Heart left ventricle (tissue), 13 donors: ENCODE measurements around the gene DOCK8.

Experiments
- CTCF ChIP-seq, 12 donors: fragments of 200-600 bp; sonication (generic) in 4 of 12; IDR thresholded peaks; one replicate each; pipeline versions ENCODE4 v1.5.0 to v1.8.0; 2018 to 2022; ENCODE audit warnings: antibody characterized with exemption in 12 of 12, mild to moderate bottlenecking in 5 of 12
- POLR2A ChIP-seq, 2 donors: fragments of 450-650 bp; IDR thresholded peaks; one replicate each; pipeline ENCODE4 v1.6.1; 2017; ENCODE audit warnings: antibody characterized with exemption in 2 of 2, mild to moderate bottlenecking in 2 of 2, moderate library complexity in 2 of 2
- donor health status: ischemic (EF 13 %, LVEDD 7.1; RV severe dilation, severe dysfunction).
- donor health status: DM: no; HTN: yes; CAD: no.
- donor health status: DM: no; HTN: no; CAD: no.
- donor health status: ischemic (EF 25% LVEDD 6.9; RV normal size, moderate dysfunction).
- donor health status: ischemic (EF 25% LVEDD 5.7; RV mildly dilated, moderate dysfunction).
- donor health status: ischemic (EF 35%, LVEDD 5.7; RV mildly dilated, moderate dysfunction).
- donor health status: nonischemic (EF 11% LVEDD 7.7; RV severe dilation, severe dysfunction).
- donor health status: DM: yes; HTN: yes; CAD: no.
- donor health status: PGD.
- donor health status: ischemic (EF 29% LVEDD 5.4; RV normal size, mild dysfunction).
- donor health status: nonischemic (EF 23%, LVEDD 6.1; RV moderate dilation, normal function).

GRCh38 chr9:224026-224425 is 9.4 kb downstream of the DOCK8 start:
- TF ChIP-seq CTCF (IDR thresholded peaks at IDR 0.05) (no peak), POLR2A (IDR thresholded peaks at IDR 0.05) (no peak)
